ENCODE data around the gene ADAT3. TPM values are rescaled to one million over a fixed set of nuclear protein-coding genes. Genes with fewer than 3 reads are reported as not detected.

The ADAT3 gene
- total RNA-seq, 1 experiment from 2014 or later, result 6.7 TPM

GRCh38 chr19:1912760-1913505 lies 7.7 kb downstream of the ADAT3 start:
- DNase-seq (ENCODE audit: low read depth), result no peak

GRCh38 chr19:1913781-1914577 lies 8.8 kb downstream of the ADAT3 start:
- DNase-seq (ENCODE audit: low read depth), result no peak

- DNase-seq (ENCODE audit: low read depth), result no peak
These were observed 9.7 kb downstream of the ADAT3 start for GRCh38 chr19:1914826-1915341.

- no peak for DNase-seq (ENCODE audit: low read depth)
These were observed 11.9 kb downstream of the ADAT3 start for GRCh38 chr19:1917146-1917545.

GRCh38 chr19:1917926-1918325 lies 12.7 kb downstream of the ADAT3 start:
- no peak for DNase-seq (ENCODE audit: low read depth)

- no peak for DNase-seq (ENCODE audit: low read depth)
These were observed 13.8 kb downstream of the ADAT3 start for GRCh38 chr19:1918975-1919374.

GRCh38 chr19:1920644-1921043 lies 15.4 kb downstream of the ADAT3 start:
- no peak for DNase-seq (ENCODE audit: low read depth)

GRCh38 chr19:1921326-1921725 lies 16.1 kb downstream of the ADAT3 start:
- no peak for DNase-seq (ENCODE audit: low read depth)

GRCh38 chr19:1921825-1922224 lies 16.6 kb downstream of the ADAT3 start:
- DNase-seq (ENCODE audit: low read depth), result no peak

- DNase-seq (ENCODE audit: low read depth), result no peak
These were observed 17.6 kb downstream of the ADAT3 start for GRCh38 chr19:1922803-1923202.

- no peak for DNase-seq (ENCODE audit: low read depth)
These were observed 18.1 kb downstream of the ADAT3 start for GRCh38 chr19:1923319-1923718.

GRCh38 chr19:1924320-1924961 lies 19.2 kb downstream of the ADAT3 start:
- no peak for DNase-seq (ENCODE audit: low read depth)

GRCh38 chr19:1925544-1925943 lies 20.3 kb downstream of the ADAT3 start:
- DNase-seq (ENCODE audit: low read depth), result no peak

GRCh38 chr19:1929021-1929742 lies 24.0 kb downstream of the ADAT3 start:
- peak; percentile 74 for DNase-seq (ENCODE audit: low read depth)

GRCh38 chr19:1931445-1931844 lies 26.2 kb downstream of the ADAT3 start:
- DNase-seq (ENCODE audit: low read depth), result no peak

GRCh38 chr19:1932395-1932794 lies 27.2 kb downstream of the ADAT3 start:
- no peak for DNase-seq (ENCODE audit: low read depth)

- DNase-seq (ENCODE audit: low read depth), result no peak
These were observed 28.0 kb downstream of the ADAT3 start for GRCh38 chr19:1933244-1933643.

- no peak for DNase-seq (ENCODE audit: low read depth)
These were observed 28.7 kb downstream of the ADAT3 start for GRCh38 chr19:1933942-1934341.

GRCh38 chr19:1935484-1936208 lies 30.4 kb downstream of the ADAT3 start:
- DNase-seq (ENCODE audit: low read depth), result peak; percentile 46

- DNase-seq (ENCODE audit: low read depth), result no peak
These were observed 31.2 kb downstream of the ADAT3 start for GRCh38 chr19:1936430-1936829.

All from M059J (cell line).